K562 (cell line): ENCODE data around the gene LLGL2. TPM values are rescaled to one million over a fixed set of nuclear protein-coding genes. Genes with fewer than 3 reads are reported as not detected.
A peak's percentile ranks its signal among the peaks of the same experiment; 100 is the strongest.

Source experiments
- ATAC-seq: fragments of 200-7000 bp; cut with Tn5 transposase; 3 replicates; pipeline ENCODE4 v1.9.1; 2020; ENCODE audit warnings: moderate library complexity
- BruUV-seq: library from RNA; stranded (reverse); fragments of 400-500 nt; replicated peaks from 2 replicates; lab custom pipeline; 2021; lab: Mats Ljungman, UMichigan
- CTCF ChIA-PET: fragments of 300-600 bp; formaldehyde crosslinking; extraction: SDS; loops from one replicate; lab custom pipeline; 2021; ENCODE audit warnings: low intra/inter-chr PET ratio; lab: Yijun Ruan, JAX
- POLR2A ChIA-PET: fragments of 300-600, 350-650 bp; sonication (Branson Sonifier 250); formaldehyde crosslinking; extraction: SDS; loops from one replicate; lab custom pipeline; 2021; ENCODE audit warnings: antibody characterized with exemption, inconsistent platforms; lab: Yijun Ruan, JAX
- DNase-seq, 4 experiments: peaks; one replicate each; pipeline versions ENCODE4 v3.0.0 to v3.0.0-alpha.2; 2011 to 2018; ENCODE audit warnings: low spot score in 3 of 4, mixed read lengths in 3 of 4; ENCODE audit errors: extremely low read depth in 1 of 4
- FAIRE-seq: peaks from 2 replicates; lab custom pipeline; 2011; peaks lifted over from hg19 to GRCh38; lab: Jason Lieb, UNC
- H2AFZ ChIP-seq: 2 replicates; pipeline ENCODE4 v1.6.0; 2011; ENCODE audit warnings: low read depth, low read length, control low read depth, inconsistent platforms
- H3K27ac ChIP-seq: fragments of 200-600 bp; 3 replicates; pipeline ENCODE4 v1.8.0; 2011; ENCODE audit warnings: low read depth, mild to moderate bottlenecking, control low read depth, inconsistent platforms, low read length, moderate library complexity, mixed read lengths; ENCODE audit errors: extremely low read depth
- H3K27me3 ChIP-seq, 2 experiments: fragments of 300-600 bp in 1 of 2; 2 replicates in 1 of 2; 3 replicates in 1 of 2; pipeline versions ENCODE4 v1.6.0 to v1.8.0; 2011; ENCODE audit warnings: inconsistent platforms in 2 of 2, low read length in 2 of 2, mild to moderate bottlenecking in 1 of 2, mixed read lengths in 1 of 2, moderate library complexity in 1 of 2; ENCODE audit not compliant: control insufficient read depth in 2 of 2, insufficient read depth in 2 of 2
- H3K36me3 ChIP-seq: fragments of 300-600 bp; 3 replicates; pipeline ENCODE4 v1.8.0; 2011; ENCODE audit warnings: mild to moderate bottlenecking, low read length, inconsistent platforms; ENCODE audit not compliant: control insufficient read depth, insufficient read depth
- H3K4me1 ChIP-seq, 2 experiments: fragments of 200-600 bp in 1 of 2; replicated peaks in 1 of 2; 2 replicates in 1 of 2; 3 replicates in 1 of 2; pipeline versions ENCODE4 v1.5.1 to v1.8.0; 2011; ENCODE audit warnings: inconsistent platforms in 2 of 2, low read length in 2 of 2, mild to moderate bottlenecking in 1 of 2, mixed read lengths in 1 of 2, moderate library complexity in 1 of 2; ENCODE audit not compliant: control insufficient read depth in 2 of 2, insufficient read depth in 2 of 2
- H3K4me2 ChIP-seq: 2 replicates; pipeline ENCODE4 v1.6.1; 2011; ENCODE audit warnings: low read length, control low read depth, inconsistent platforms, mixed read lengths; ENCODE audit not compliant: insufficient read depth
- H3K4me3 ChIP-seq: fragments of 200-600 bp; sonication (generic), shearing (Covaris generic); 2 replicates; pipeline ENCODE4 v1.5.1; 2016; ENCODE audit warnings: control low read depth, inconsistent platforms
- H3K79me2 ChIP-seq: fragments of 200-600 bp; 3 replicates; pipeline ENCODE4 v1.8.0; 2011; ENCODE audit warnings: low read length, inconsistent platforms; ENCODE audit not compliant: control insufficient read depth, insufficient read depth
- H3K9ac ChIP-seq, 2 experiments: 2 replicates each; pipeline versions ENCODE4 v1.6.0 to v1.6.1; 2011; ENCODE audit warnings: low read depth in 2 of 2, low read length in 2 of 2, control low read depth in 1 of 2, inconsistent platforms in 1 of 2, mild to moderate bottlenecking in 1 of 2, mixed read lengths in 1 of 2; ENCODE audit not compliant: insufficient read depth in 1 of 2
- H3K9me1 ChIP-seq: one replicate; pipeline ENCODE4 v1.6.0; 2011; ENCODE audit warnings: inconsistent platforms, mild to moderate bottlenecking, low read length, moderate library complexity; ENCODE audit not compliant: control insufficient read depth, insufficient read depth
- H3K9me3 ChIP-seq: replicated peaks from 2 replicates; pipeline ENCODE4 v1.5.1; 2011; ENCODE audit warnings: low read depth, low read length, inconsistent platforms; ENCODE audit not compliant: control insufficient read depth, insufficient read depth
- H4K20me1 ChIP-seq: replicated peaks from 2 replicates; pipeline ENCODE4 v1.6.1; 2011; ENCODE audit warnings: low read length, inconsistent platforms, mixed read lengths; ENCODE audit not compliant: control insufficient read depth, insufficient read depth
- BCL6 ChIP-seq: fragments of 250-450 bp; sonication (Bioruptor Pico); IDR thresholded peaks from 2 replicates; pipeline ENCODE4 v1.4.0; 2020
- CBFA2T2 ChIP-seq: fragments of 450-650 bp; conservative IDR thresholded peaks from 2 replicates; pipeline ENCODE4 v1.6.1; 2017; ENCODE audit warnings: mild to moderate bottlenecking
- CTCF ChIP-seq, 3 experiments: IDR thresholded peaks in 2 of 3; conservative IDR thresholded peaks in 1 of 3; 2 replicates each; pipeline ENCODE4 v1.5.1; 2011 to 2012; ENCODE audit warnings: low read length in 3 of 3, mild to moderate bottlenecking in 3 of 3, control low read depth in 2 of 3, improper control_type of control experiment in 1 of 3, inconsistent platforms in 1 of 3, low read depth in 1 of 3, mixed read lengths in 1 of 3, moderate library complexity in 1 of 3; ENCODE audit not compliant: insufficient read depth in 2 of 3
- HMGN3 ChIP-seq: IDR thresholded peaks from 2 replicates; pipeline ENCODE4 v1.6.1; 2011; ENCODE audit warnings: borderline replicate concordance, low read depth, mild to moderate bottlenecking, mixed read lengths, low read length; ENCODE audit not compliant: insufficient read length; ENCODE audit errors: extremely low read depth
- MAZ ChIP-seq, 2 experiments: fragments of 450-650 bp in 1 of 2; sonication (generic) in 1 of 2; formaldehyde crosslinking; IDR thresholded peaks in 1 of 2; conservative IDR thresholded peaks in 1 of 2; 2 replicates each; pipeline versions ENCODE4 v1.4.0 to v1.5.0; 2020; ENCODE audit warnings: mild to moderate bottlenecking in 1 of 2, missing genetic modification reagents in 1 of 2
- PHF8 ChIP-seq: fragments of 200-600 bp; sonication (generic); IDR thresholded peaks from 2 replicates; pipeline ENCODE4 v1.6.1; 2012; ENCODE audit warnings: mixed run types, mild to moderate bottlenecking, inconsistent platforms, low read length, moderate library complexity, borderline replicate concordance
- SNRNP70 ChIP-seq: fragments of 200-400 bp; formaldehyde crosslinking; optimal IDR thresholded peaks from 2 replicates; pipeline ENCODE3; 2017; ENCODE audit warnings: low read depth, low read length
- TCF7L2 ChIP-seq: fragments of 150-350 bp; IDR thresholded peaks from 2 replicates; pipeline ENCODE4 v1.6.1; 2016; ENCODE audit warnings: low read depth, mild to moderate bottlenecking, low read length, moderate library complexity
- ZNF589 ChIP-seq: fragments of 200-800 bp; sonication (Bioruptor generic); IDR thresholded peaks from 2 replicates; pipeline ENCODE4 v1.6.1; 2016; ENCODE audit warnings: low read depth, missing genetic modification characterization, missing compliant biosample characterization
- WGBS: fragments of 100-300 bp; shearing (Covaris generic); methylation state at CpG from one replicate; pipeline ENCODE4 v1.1.6; 2016; ENCODE audit warnings: low coverage, mixed read lengths; ENCODE audit not compliant: insufficient coverage; ENCODE audit errors: missing lambda C conversion rate; 5-methylcytosine and 5-hydroxymethylcytosine counted together
- in situ Hi-C: fragments of 300-500 bp; cut with MboI; formaldehyde crosslinking; loops from 4 replicates; pipeline ENCODE4 v1.15.0; 2018; ENCODE audit warnings: inconsistent platforms, mixed read lengths
- intact Hi-C: fragments of 100-400 bp; cut with micrococcal nuclease; formaldehyde crosslinking; loops from 2 replicates; pipeline ENCODE4 v1.14.2; 2022
- polyA plus RNA-seq, 8 experiments: library from polyadenylated mRNA; depleted of rRNA in 4 of 8; stranded (reverse) in 5 of 8; unstranded in 3 of 8; fragments of >200 nt; fragmentation: Nextera tagmentation in 2 of 8; fragmentation: Illumina TruSeq in 1 of 8; extraction: Ambion mirVana in 2 of 8; extraction: Trizol in 1 of 8; gene quantifications; 2 replicates each; pipeline versions ENCODE4 v1.2.1 to v1.2.3, GENCODE V29; 2011 to 2014; ENCODE audit warnings: inconsistent platforms in 1 of 8, missing spikeins in 1 of 8
- total RNA-seq, 7 experiments: library from RNA; depleted of rRNA in 6 of 7; stranded (reverse); fragments of >200 nt in 6 of 7; fragmentation: Illumina TruSeq in 2 of 7; extraction: Trizol in 2 of 7; gene quantifications; 2 replicates each; pipeline versions ENCODE4 v1.2.1 to v1.2.3, GENCODE V29; 2011 to 2021; ENCODE audit warnings: low replicate concordance in 1 of 7
- TF ChIP-seq, protein P1 (sequence below): fragments of 250-450 bp; sonication (Bioruptor Pico); IDR thresholded peaks from 2 replicates; pipeline ENCODE4 v1.4.0; 2020; ENCODE audit warnings: mild to moderate bottlenecking

The LLGL2 gene
- total and polyA plus RNA-seq, 9 of the 15 experiments (the other 6 are each of a cell fraction or from before 2014, with no cell fraction given): 0.32 to 24.4 (median 10.2) TPM

DNA sequence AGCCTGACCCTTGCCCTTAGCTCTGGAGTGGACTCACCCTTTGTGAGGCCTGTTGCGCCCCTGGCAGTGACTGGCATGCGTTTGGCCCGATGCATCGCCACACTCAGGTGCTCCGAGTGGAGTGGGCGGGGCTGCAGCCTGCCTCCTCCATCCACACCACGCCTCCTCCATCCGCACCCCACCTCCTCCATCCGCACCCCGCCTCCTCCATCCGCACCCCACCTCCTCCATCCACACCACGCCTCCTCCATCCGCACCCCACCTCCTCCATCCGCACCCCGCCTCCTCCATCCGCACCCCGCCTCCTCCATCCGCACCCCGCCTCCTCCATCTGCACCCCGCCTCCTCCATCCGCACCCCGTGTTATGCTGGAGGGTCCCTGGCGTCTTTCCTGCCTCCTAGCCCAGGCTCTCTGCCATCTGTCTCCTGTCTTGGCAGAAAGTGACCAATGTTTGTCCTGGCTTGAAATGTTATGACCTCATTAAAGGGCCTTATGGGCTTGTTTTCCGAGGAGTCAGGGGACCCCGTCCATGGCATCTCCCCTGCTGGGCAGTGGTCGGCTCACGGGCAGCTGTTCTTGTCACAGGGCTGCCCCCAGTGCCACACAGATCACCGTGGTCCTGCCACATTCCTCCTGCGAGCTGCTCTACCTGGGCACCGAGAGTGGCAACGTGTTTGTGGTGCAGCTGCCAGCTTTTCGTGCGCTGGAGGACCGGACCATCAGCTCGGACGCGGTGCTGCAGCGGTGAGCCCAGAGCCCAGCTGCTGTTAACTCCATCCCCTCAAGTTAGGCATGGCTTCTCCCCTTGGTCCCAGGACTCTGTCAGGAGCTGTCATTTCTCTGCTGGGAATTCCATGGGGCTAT, 33.4 kb downstream of the LLGL2 start:
- 64% methylated on average over 26 of the region's 38 CpGs for WGBS
- POLR2A ChIA-PET: interaction anchor here (0.6 kb wide), 1 partner anchor 9 kb away, joined by 3 read pairs; no protein-coding TSS in a partner anchor
- no peak overlapping the region for H2AFZ ChIP-seq
- H3K9ac ChIP-seq: no peak overlapping the region
- peak; percentile 89 for ATAC-seq
- H3K9me1 ChIP-seq: peaks cover 3% of the 10 kb centered on the region
- no peak overlapping the region for H3K4me3 ChIP-seq
- H3K27ac ChIP-seq: no peak overlapping the region
- no peaks in the 10 kb centered on the region for H4K20me1 ChIP-seq
- no peaks in the 10 kb centered on the region for H3K9me3 ChIP-seq
- H3K27me3 ChIP-seq: no peaks in the 10 kb centered on the region
- DNase-seq: peak; percentile 43 to 79 (median 74)
- peak; percentile 91 for FAIRE-seq
- peaks cover 20 to 45% of the 10 kb centered on the region in 2 experiments for H3K4me1 ChIP-seq
- TF ChIP-seq PHF8: no peak
- TF ChIP-seq ZNF589 (CRISPR knock-in tag): no peak
- TF ChIP-seq BCL6 (CRISPR knock-in tag): no peak
- no peak for TF ChIP-seq MAZ (CRISPR knock-in tag; conservative IDR thresholded peaks at IDR 0.05 in 1 of 2, IDR thresholded peaks at IDR 0.05 in 1 of 2)
- no peak for TF ChIP-seq CTCF (IDR thresholded peaks at IDR 0.05 in 2 of 3, conservative IDR thresholded peaks at IDR 0.05 in 1 of 3; ENCODE audit: insufficient read depth in 2 of 3, low read depth in 1 of 3, low read length in 3 of 3)
- TF ChIP-seq HMGN3: no peak
- no peak for TF ChIP-seq SNRNP70
- TF ChIP-seq, protein P1, sequence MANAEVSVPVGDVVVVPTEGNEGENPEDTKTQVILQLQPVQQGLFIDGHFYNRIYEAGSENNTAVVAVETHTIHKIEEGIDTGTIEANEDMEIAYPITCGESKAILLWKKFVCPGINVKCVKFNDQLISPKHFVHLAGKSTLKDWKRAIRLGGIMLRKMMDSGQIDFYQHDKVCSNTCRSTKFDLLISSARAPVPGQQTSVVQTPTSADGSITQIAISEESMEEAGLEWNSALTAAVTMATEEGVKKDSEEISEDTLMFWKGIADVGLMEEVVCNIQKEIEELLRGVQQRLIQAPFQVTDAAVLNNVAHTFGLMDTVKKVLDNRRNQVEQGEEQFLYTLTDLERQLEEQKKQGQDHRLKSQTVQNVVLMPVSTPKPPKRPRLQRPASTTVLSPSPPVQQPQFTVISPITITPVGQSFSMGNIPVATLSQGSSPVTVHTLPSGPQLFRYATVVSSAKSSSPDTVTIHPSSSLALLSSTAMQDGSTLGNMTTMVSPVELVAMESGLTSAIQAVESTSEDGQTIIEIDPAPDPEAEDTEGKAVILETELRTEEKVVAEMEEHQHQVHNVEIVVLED (CRISPR knock-in tag): no peak
- no peak for TF ChIP-seq TCF7L2
- no peak for TF ChIP-seq CBFA2T2
- in situ Hi-C loops: no loop called here
- H3K36me3 ChIP-seq: peaks cover 8% of the 10 kb centered on the region; the same call in 1 of the 3 replicates
- H3K79me2 ChIP-seq: no peaks in the 10 kb centered on the region
- CTCF ChIA-PET: no interaction called here
- intact Hi-C loops: no loop called here
- no peak overlapping the region for H3K4me2 ChIP-seq
- BruUV-seq: no TSS peak
